Measurements from ENCODE around the gene POLD2. TPM values are rescaled to one million over a fixed set of nuclear protein-coding genes. Genes with fewer than 3 reads are reported as not detected.
"Not testable (repeated sequence)": the region's sequence is repeated elsewhere in the genome, so short reads cannot be mapped to it uniquely, and the experiment has no call there.

The POLD2 gene
- total RNA-seq, 1 experiment from 2014 or later: 149 TPM

GRCh38 chr7:44139311-44140010 is 16.1 kb upstream of the POLD2 start:
- no peak for DNase-seq (ENCODE audit: low spot score)

- DNase-seq (ENCODE audit: low spot score): no peak
Measured at GRCh38 chr7:44138698-44139097, 15.3 kb upstream of the POLD2 start.

GRCh38 chr7:44136731-44137130 is 13.4 kb upstream of the POLD2 start:
- DNase-seq (ENCODE audit: low spot score): no peak

GRCh38 chr7:44134943-44135628 is 11.7 kb upstream of the POLD2 start:
- DNase-seq (ENCODE audit: low spot score): no peak

GRCh38 chr7:44133295-44133694 is 9.9 kb upstream of the POLD2 start:
- DNase-seq (ENCODE audit: low spot score): no peak

GRCh38 chr7:44132039-44132438 is 8.7 kb upstream of the POLD2 start:
- DNase-seq (ENCODE audit: low spot score): peak; percentile 36

- no peak for DNase-seq (ENCODE audit: low spot score)
Measured at GRCh38 chr7:44131173-44132029, 8.1 kb upstream of the POLD2 start.

- DNase-seq (ENCODE audit: low spot score): no peak
Measured at GRCh38 chr7:44128721-44129582, 5.6 kb upstream of the POLD2 start.

- no peak for DNase-seq (ENCODE audit: low spot score)
Measured at GRCh38 chr7:44127161-44127560, 3.8 kb upstream of the POLD2 start.

- not testable (repeated sequence) for DNase-seq (ENCODE audit: low spot score)
Measured at GRCh38 chr7:44126574-44126973, 3.2 kb upstream of the POLD2 start.

GRCh38 chr7:44124822-44125202 is 1.5 kb upstream of the POLD2 start:
- no peak for DNase-seq (ENCODE audit: low spot score)

GRCh38 chr7:44122529-44122928 is 819 bp downstream of the POLD2 start:
- DNase-seq (ENCODE audit: low spot score): no peak

- DNase-seq (ENCODE audit: low spot score): no peak
Measured at GRCh38 chr7:44121761-44122420, 1.5 kb downstream of the POLD2 start.

GRCh38 chr7:44120395-44120794 is 3.0 kb downstream of the POLD2 start:
- no peak for DNase-seq (ENCODE audit: low spot score)

- DNase-seq (ENCODE audit: low spot score): no peak
Measured at GRCh38 chr7:44119829-44120380, 3.4 kb downstream of the POLD2 start.

- no peak for DNase-seq (ENCODE audit: low spot score)
Measured at GRCh38 chr7:44117801-44118429, 5.4 kb downstream of the POLD2 start.

GRCh38 chr7:44116789-44117666 is 6.3 kb downstream of the POLD2 start:
- no peak for DNase-seq (ENCODE audit: low spot score)

GRCh38 chr7:44116087-44116788 is 7.1 kb downstream of the POLD2 start:
- no peak for DNase-seq (ENCODE audit: low spot score)
